Measurements from ENCODE around the gene MYOCOS. TPM values are rescaled to one million over a fixed set of nuclear protein-coding genes. Genes with fewer than 3 reads are reported as not detected.

MYOCOS gene
- total RNA-seq, 1 donor from 2014 or later = 0.27 TPM

DNA sequence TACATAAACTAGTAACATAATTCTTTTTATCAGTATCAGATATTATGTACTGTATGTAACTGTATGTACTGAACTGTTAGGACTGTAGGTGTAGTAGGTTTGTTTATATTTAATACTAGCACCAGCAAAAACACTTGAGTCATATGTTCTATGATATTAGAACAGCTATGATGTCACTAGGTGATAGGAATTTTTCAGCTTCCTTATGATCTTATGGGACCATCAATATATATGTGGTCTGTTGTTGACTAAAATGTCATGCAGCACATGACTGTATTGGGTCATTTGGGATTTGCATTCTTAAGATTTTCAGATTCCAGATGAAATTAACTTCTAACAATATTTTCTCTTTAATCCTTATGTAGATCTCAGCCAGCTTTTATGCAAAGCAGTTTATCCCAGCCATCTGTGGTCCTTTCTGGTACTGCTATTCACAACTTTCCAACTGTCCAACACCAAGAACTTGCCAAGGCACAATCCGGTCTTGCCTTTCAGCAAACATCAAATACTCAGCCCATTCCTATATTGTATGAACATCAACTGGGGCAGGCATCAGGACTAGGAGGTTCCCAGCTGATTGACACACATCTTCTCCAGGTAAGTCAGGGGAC is 38.3 kb upstream of the MYOCOS start:
- H3K27ac Mint-ChIP-seq = no peak overlapping the region
- ATAC-seq (ENCODE audit: low read depth) (no peak), DNase-seq (no peak)
- H3K9me3 Mint-ChIP-seq = no peaks in the 10 kb centered on the region
- H3K4me1 Mint-ChIP-seq = no peaks in the 10 kb centered on the region
- ChIA-PET CTCF (no interaction called here), POLR2A (no interaction called here)
- no peaks in the 10 kb centered on the region for H3K27me3 Mint-ChIP-seq
- H3K4me3 Mint-ChIP-seq = no peak overlapping the region
- peaks cover 82% of the 10 kb centered on the region for H3K36me3 Mint-ChIP-seq (ENCODE audit: low read depth)
- intact Hi-C loops (cut with micrococcal nuclease) = no loop called here
- TF ChIP-seq, protein P1, sequence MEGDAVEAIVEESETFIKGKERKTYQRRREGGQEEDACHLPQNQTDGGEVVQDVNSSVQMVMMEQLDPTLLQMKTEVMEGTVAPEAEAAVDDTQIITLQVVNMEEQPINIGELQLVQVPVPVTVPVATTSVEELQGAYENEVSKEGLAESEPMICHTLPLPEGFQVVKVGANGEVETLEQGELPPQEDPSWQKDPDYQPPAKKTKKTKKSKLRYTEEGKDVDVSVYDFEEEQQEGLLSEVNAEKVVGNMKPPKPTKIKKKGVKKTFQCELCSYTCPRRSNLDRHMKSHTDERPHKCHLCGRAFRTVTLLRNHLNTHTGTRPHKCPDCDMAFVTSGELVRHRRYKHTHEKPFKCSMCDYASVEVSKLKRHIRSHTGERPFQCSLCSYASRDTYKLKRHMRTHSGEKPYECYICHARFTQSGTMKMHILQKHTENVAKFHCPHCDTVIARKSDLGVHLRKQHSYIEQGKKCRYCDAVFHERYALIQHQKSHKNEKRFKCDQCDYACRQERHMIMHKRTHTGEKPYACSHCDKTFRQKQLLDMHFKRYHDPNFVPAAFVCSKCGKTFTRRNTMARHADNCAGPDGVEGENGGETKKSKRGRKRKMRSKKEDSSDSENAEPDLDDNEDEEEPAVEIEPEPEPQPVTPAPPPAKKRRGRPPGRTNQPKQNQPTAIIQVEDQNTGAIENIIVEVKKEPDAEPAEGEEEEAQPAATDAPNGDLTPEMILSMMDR (IDR thresholded peaks at IDR 0.05) = no peak

- TF ChIP-seq, protein P1 (IDR thresholded peaks at IDR 0.05) = no peak
- peaks cover 82% of the 10 kb centered on the region for H3K36me3 Mint-ChIP-seq (ENCODE audit: low read depth)
- H3K27ac Mint-ChIP-seq = no peak overlapping the region
Observed at GRCh38 chr1:171585715-171586114, 36.3 kb upstream of the MYOCOS start.

DNA sequence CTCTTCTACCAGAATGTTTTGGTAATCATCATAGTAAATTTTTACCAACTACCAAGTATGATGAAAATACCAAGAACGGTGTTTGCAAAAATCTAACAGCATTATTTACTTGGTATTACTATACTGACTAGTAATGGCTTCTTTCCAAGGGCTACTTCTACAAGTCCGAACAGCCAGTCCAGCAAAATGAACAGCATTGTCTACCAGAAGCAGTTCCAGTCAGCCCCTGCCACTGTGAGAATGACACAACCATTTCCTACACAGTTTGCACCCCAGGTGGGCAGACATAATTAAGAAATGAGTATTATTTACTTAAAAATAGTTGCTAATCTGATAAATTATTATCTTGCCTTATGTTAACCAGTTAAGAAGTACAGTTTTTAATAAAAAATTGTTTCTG is 33.8 kb upstream of the MYOCOS start:
- Mint-ChIP-seq H3K36me3 (ENCODE audit: low read depth) (peaks cover 84% of the 10 kb centered on the region), H3K27ac (no peak overlapping the region), H3K9me3 (no peaks in the 10 kb centered on the region), H3K4me3 (no peak overlapping the region), H3K27me3 (no peaks in the 10 kb centered on the region), H3K4me1 (no peaks in the 10 kb centered on the region)
- ATAC-seq (ENCODE audit: low read depth) = no peak
- ChIA-PET POLR2A (no interaction called here), CTCF (no interaction called here)
- TF ChIP-seq, protein P1 (IDR thresholded peaks at IDR 0.05) = no peak
- intact Hi-C loops (cut with micrococcal nuclease) = no loop called here
- DNase-seq = no peak

More at GRCh38 chr1:171585715-171586114, 36.3 kb upstream of the MYOCOS start:
- ChIA-PET CTCF (no interaction called here), POLR2A (no interaction called here)
- Mint-ChIP-seq H3K27me3 (no peaks in the 10 kb centered on the region), H3K4me1 (no peaks in the 10 kb centered on the region), H3K4me3 (no peak overlapping the region), H3K9me3 (no peaks in the 10 kb centered on the region)
- intact Hi-C loops (cut with micrococcal nuclease) = no loop called here
- ATAC-seq (ENCODE audit: low read depth) (no peak), DNase-seq (no peak)

GRCh38 chr1:171590022-171590421 is 32.0 kb upstream of the MYOCOS start:
- H3K4me1 Mint-ChIP-seq = no peaks in the 10 kb centered on the region
- no peak overlapping the region for H3K4me3 Mint-ChIP-seq
- H3K9me3 Mint-ChIP-seq = no peaks in the 10 kb centered on the region
- peaks cover 84% of the 10 kb centered on the region for H3K36me3 Mint-ChIP-seq (ENCODE audit: low read depth)
- no peak overlapping the region for H3K27ac Mint-ChIP-seq
- TF ChIP-seq, protein P1 (IDR thresholded peaks at IDR 0.05) = no peak
- DNase-seq (no peak), ATAC-seq (ENCODE audit: low read depth) (no peak)
- H3K27me3 Mint-ChIP-seq = no peaks in the 10 kb centered on the region
- POLR2A ChIA-PET = no interaction called here
- intact Hi-C loops (cut with micrococcal nuclease) = no loop called here
- CTCF ChIA-PET = no interaction called here

DNA sequence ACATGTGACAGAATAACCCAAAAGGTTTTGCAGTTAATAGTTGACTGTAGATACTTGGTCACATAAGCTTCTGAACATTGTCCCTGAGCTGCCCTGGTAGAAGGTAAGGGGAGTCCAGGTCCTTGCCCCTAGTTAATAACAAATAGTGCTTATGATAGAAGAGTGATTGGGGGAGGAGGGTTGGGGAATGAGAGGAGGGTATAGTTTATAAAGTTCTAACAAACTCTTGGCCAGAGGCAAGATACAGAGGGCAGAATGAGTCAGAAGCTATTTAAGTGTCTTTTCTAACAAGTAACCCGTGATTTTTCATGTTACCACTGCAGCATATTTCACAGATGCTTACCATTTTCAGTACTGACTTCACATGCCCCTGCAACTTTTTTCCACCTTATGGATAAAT is 26.7 kb upstream of the MYOCOS start:
- CTCF ChIA-PET = no interaction called here
- TF ChIP-seq, protein P1 (IDR thresholded peaks at IDR 0.05) = no peak

More for the DNA sequence above, 26.7 kb upstream of the MYOCOS start:
- POLR2A ChIA-PET = no interaction called here
- no peak for DNase-seq
- Mint-ChIP-seq H3K36me3 (ENCODE audit: low read depth) (peaks cover 48% of the 10 kb centered on the region), H3K9me3 (no peaks in the 10 kb centered on the region), H3K4me1 (no peaks in the 10 kb centered on the region), H3K4me3 (no peak overlapping the region), H3K27ac (no peak overlapping the region), H3K27me3 (no peaks in the 10 kb centered on the region)
- ATAC-seq (ENCODE audit: low read depth) = no peak
- intact Hi-C loops (cut with micrococcal nuclease) = no loop called here
